Muscle layer of duodenum (tissue), 2 donors: ENCODE data around the gene RSAD2.
A peak's percentile ranks its signal among the peaks of the same experiment; 100 is the strongest.

Experiments used
- H3K27ac ChIP-seq: one replicate; pipeline ENCODE4 v1.7.0; 2013; ENCODE audit warnings: mild to moderate bottlenecking, low read length
- H3K27me3 ChIP-seq: one replicate; pipeline ENCODE4 v1.7.0; 2013; ENCODE audit warnings: low read depth, mild to moderate bottlenecking, control low read depth, low read length
- H3K36me3 ChIP-seq, 2 donors: one replicate each; pipeline ENCODE4 v1.7.0; 2013; ENCODE audit warnings: low read length in 2 of 2, control low read depth in 1 of 2, mild to moderate bottlenecking in 1 of 2; ENCODE audit not compliant: insufficient read depth in 2 of 2, control insufficient read depth in 1 of 2
- H3K4me1 ChIP-seq, 2 donors: one replicate each; pipeline ENCODE4 v1.7.0; 2013; ENCODE audit warnings: low read length in 2 of 2, mild to moderate bottlenecking in 2 of 2, control low read depth in 1 of 2, moderate library complexity in 1 of 2; ENCODE audit not compliant: insufficient read depth in 2 of 2, control insufficient read depth in 1 of 2
- H3K4me3 ChIP-seq, 2 donors: one replicate each; pipeline ENCODE4 v1.7.0; 2013; ENCODE audit warnings: low read length in 2 of 2, low read depth in 1 of 2, mild to moderate bottlenecking in 1 of 2
- H3K9me3 ChIP-seq, 2 donors: one replicate each; pipeline ENCODE4 v1.7.0; 2013; ENCODE audit warnings: low read length in 2 of 2, control low read depth in 1 of 2, mild to moderate bottlenecking in 1 of 2; ENCODE audit not compliant: control insufficient read depth in 1 of 2
- donor health status: healthy.

Gene RSAD2

DNA sequence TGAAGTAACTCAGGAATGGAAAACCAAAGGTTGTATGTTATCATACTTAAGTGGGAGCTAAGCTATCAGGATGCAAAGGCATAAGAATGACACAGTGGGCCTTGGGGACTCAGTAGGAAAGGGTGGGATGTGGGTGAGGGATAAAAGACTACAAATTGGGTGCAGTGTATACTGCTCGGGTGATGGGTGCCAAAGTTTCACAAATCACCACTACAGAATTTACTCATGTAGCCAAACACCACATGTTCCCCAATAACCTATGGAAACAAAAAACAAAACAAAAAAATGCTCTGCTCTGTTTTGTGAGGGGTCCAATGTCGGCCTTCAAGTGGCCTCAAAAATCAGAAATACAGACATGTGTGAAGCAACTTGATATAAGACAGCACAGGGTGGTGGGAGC is 30.7 kb downstream of the RSAD2 start:
- Histone ChIP-seq H3K9me3 (no peaks in the 10 kb centered on the region), H3K36me3 (no peaks in the 10 kb centered on the region), H3K27ac (no peak overlapping the region), H3K4me3 (no peak overlapping the region), H3K4me1 (no peaks in the 10 kb centered on the region), H3K27me3 (no peaks in the 10 kb centered on the region)

DNA sequence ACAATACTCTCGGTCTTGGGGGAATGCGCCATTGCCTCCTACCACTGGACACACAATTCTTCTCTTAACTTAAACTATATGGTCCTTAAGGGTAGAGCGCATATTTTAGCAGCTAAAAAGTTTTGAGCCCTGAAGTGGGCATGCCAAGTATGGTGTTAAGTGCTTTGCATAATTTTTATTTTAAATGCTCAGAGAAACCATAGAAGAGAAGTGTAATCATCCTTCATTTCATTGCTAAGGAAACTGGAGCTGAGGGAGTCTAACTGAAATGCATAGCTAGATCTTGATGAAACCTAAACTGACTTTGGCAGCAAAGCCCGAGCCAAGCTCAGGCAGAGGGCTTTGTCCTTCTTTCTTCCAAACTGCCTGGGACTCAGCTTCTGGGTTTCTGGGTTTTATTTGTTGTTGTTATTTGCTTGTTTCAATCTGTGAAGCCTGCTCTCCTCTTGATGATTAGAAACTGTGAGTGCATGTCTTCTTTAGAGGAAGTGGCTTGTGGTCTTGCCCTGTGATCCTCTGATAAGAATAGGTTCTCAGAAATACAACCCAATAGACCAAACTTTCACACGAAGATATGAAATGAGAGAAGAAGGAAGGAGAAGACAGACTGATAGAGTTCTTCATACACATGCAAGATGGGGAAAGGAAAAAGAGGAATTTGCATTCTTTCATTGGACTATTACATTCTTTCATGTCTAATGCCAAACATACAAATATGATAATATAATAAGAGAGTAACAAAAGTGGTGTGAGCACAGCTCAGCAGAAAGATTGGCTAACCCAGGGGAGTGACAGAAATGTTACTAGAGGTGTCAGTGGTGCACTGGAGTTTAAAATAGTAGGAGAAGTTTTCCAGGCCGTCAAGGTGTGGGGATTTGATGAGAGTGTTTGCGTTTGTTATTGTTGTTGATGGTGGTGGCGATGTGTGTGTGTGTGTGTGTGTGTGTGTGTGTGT is 32.1 kb downstream of the RSAD2 start:
- H3K27ac ChIP-seq, result no peak overlapping the region
- no peaks in the 10 kb centered on the region for H3K9me3 ChIP-seq
- no peak overlapping the region for H3K4me3 ChIP-seq
- H3K27me3 ChIP-seq, result no peaks in the 10 kb centered on the region
- no peaks in the 10 kb centered on the region for H3K4me1 ChIP-seq
- no peaks in the 10 kb centered on the region for H3K36me3 ChIP-seq

DNA sequence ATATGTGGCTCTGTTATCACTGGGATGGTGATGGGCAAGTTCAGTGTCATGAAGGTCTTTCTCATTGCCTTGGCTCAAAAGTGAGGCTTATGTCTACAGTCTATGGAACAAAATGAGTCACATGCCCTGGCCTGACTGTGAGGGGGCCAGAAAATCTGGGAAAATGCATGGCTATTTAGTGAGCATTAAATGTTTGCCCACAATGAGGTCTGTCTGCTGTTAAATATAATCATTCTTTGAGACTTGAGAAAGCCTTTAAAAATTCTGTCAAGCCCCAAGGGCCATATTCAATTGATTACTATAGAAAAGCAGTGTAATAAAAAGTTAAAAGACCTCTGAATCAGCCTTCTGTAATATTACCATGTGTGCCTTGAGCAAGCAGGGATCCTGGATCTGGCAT is 34.1 kb downstream of the RSAD2 start:
- Histone ChIP-seq H3K27ac (no peak overlapping the region), H3K9me3 (no peaks in the 10 kb centered on the region), H3K4me1 (peaks cover 0 to under 1% of the 10 kb centered on the region in 2 donors), H3K27me3 (no peaks in the 10 kb centered on the region), H3K4me3 (no peak overlapping the region), H3K36me3 (no peaks in the 10 kb centered on the region)

DNA sequence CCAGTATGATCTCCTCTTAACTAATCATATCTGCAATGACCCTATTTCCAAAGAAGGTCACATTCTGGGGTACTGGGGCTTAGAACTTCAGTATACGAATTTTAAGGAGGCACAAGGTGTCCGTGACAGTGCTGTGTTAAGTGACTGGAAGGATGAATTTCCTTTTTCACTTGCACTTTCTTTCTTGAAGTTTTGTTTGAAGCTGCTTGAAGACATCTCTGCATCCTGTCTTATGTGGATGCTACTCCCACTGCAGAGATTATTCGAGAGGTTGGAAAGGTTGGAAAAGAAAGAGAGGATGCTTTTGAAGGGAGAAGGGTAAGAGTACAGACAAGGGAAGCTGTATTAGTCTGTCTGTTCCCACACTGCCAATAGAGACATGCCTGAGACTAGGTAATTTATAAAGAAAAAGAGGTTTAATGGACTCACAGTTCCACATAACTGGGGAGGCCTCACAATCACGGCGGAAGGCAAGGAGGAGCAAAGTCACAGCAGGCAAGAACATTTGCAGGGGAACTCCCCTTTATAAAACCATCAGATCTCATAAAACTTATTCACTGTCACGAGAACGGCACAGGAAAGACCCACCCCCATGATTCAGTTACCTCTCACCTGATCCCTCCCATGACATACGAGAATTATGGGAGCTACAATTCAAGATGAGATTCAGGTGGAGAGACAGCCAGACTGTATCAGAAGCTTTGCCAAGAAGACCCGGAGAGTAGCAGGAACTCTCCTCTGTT is 36.0 kb downstream of the RSAD2 start:
- H3K9me3 ChIP-seq, result no peaks in the 10 kb centered on the region
- no peaks in the 10 kb centered on the region for H3K36me3 ChIP-seq
- H3K27me3 ChIP-seq, result no peaks in the 10 kb centered on the region
- peaks cover 0 to 9% of the 10 kb centered on the region in 2 donors for H3K4me1 ChIP-seq
- H3K4me3 ChIP-seq, result no peak overlapping the region
- no peak overlapping the region for H3K27ac ChIP-seq

DNA sequence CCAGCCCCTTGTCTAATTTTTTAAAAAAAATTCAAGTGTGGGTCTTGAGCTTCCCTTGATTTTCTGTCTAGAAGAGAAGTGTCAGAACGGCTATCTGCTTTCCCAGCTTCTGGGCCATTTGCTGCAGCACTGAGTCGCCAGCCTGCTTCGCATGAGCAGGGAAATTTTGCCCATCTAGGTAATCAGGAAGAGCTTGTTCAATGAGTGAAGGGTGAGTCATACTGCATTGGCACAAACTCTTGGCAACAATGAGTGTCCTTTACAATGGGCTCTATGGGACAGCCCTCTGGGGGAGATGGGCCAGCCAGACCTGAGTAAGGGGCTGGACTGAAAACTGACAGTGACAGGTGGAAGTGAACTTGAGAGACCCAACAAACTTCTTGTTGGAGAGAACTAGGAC is 37.3 kb downstream of the RSAD2 start:
- Histone ChIP-seq H3K27ac (no peak overlapping the region), H3K4me1 (peaks cover 0 to 15% of the 10 kb centered on the region in 2 donors)

DNA sequence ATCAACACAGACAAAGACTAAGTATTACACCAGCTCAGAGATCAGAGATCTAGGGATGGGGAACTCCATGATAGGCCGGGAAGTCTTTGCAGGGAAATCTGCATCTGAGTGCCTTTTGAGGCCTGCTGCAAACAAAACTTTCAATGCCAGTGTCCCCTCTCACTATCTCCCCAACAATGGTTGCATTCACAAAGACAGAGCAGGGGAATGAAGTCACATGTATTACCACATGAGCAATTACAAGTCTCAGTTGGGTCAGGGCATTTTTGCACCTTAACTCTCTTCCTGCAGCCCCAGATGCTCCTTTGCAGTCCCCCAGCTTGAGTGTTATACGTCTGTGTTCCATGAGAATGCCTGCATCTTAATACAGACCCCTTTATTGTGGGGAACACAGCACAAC is 37.8 kb downstream of the RSAD2 start:
- Histone ChIP-seq H3K4me3 (no peak overlapping the region), H3K4me1 (peaks cover 0 to 15% of the 10 kb centered on the region in 2 donors), H3K27me3 (no peaks in the 10 kb centered on the region), H3K36me3 (no peaks in the 10 kb centered on the region), H3K27ac (no peak overlapping the region), H3K9me3 (no peaks in the 10 kb centered on the region)

More for the DNA sequence above, 37.3 kb downstream of the RSAD2 start:
- Histone ChIP-seq H3K36me3 (no peaks in the 10 kb centered on the region), H3K4me3 (no peak overlapping the region), H3K9me3 (no peaks in the 10 kb centered on the region), H3K27me3 (no peaks in the 10 kb centered on the region)

DNA sequence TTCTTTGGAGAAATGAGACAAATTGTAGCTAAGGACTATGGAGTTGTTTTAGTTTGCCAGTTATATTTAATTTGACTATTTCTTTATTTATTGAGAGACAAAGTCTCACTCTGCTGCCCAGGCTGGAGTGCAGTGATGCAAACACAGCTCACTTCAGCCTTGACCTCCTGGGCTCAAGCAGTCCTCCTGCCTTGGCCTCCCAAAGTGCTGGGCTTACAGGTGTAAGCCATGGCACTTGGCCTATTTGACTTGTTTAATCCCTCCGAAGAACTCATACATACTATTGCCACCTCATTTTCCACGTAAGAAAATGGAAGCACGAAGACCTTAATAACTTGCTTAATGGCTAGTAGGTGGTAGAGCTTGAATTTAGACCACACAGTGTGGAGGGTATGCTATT is 38.6 kb downstream of the RSAD2 start:
- H3K36me3 ChIP-seq, result no peaks in the 10 kb centered on the region
- no peaks in the 10 kb centered on the region for H3K9me3 ChIP-seq
- no peak overlapping the region for H3K4me3 ChIP-seq
- no peaks in the 10 kb centered on the region for H3K27me3 ChIP-seq
- H3K4me1 ChIP-seq, result peaks cover 0 to 15% of the 10 kb centered on the region in 2 donors
- no peak overlapping the region for H3K27ac ChIP-seq

DNA sequence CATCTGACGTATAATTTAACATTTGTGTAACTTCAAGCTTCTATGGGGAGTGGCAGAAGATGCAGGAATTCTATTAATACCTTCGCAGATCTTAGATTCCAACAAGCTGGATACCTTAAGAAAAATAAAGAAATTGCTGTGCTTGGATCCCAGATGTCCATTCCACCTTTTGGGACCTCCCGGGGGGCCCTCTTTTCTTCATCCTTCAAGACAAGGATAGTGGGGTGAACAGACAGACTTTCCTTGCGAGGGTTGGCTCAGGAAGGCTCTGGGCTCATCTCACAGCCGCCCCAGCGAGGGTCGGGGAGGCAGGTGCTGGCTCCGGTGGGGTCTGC is 39.1 kb downstream of the RSAD2 start:
- Histone ChIP-seq H3K4me3 (peak overlapping the region in 1 of 2 donors; percentile 45), H3K27ac (no peak overlapping the region), H3K9me3 (no peaks in the 10 kb centered on the region), H3K36me3 (no peaks in the 10 kb centered on the region), H3K4me1 (peaks cover 0 to 15% of the 10 kb centered on the region in 2 donors), H3K27me3 (no peaks in the 10 kb centered on the region)

DNA sequence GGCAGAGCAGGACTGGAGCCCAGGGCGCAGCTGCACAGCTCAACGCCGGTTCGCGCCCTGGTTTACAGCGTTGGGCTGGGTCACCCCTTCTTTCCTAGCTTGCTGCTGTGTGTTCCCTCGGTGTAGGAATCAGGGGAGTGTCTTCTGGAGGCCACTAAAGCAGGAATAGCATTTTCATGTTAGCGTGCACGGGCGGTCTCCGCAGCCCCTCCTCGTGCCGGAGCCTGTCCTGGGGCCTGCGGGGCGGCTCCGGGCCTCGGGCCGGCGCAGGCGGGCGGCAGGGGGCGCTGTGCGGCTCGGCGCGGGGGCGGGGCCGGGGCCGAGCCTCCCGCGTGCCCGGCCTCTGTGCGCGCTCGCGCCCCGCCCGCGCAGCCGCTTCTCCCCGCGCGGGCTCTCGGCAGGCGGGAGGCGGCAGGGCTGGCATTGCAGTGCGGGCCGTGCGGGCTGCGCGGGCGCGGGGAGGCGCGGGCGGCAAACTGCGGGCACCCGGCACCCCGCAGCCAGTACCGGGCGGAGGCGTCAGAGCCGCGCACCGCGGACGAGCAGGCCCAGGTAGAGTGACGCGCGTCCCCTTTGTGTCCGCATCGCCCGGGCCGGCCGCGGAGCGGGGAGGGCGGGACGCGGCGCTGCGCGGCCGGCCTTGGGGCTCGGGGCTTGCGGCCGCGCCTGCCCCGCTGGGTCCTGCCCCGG is 39.6 kb downstream of the RSAD2 start, which contains the start of gene RNF144A:
TSS of gene RNF144A (plus strand) at position 342 of the 690 bp plus-strand sequence. CDS start 79,515 bp downstream, outside the sequence.
- no peak within 1 kb of the TSS for H3K27ac ChIP-seq
- H3K27me3 ChIP-seq, result no peaks in the 10 kb centered on the region
- peak within 1 kb of the TSS; percentile 37 to 75 for H3K4me3 ChIP-seq
- H3K4me1 ChIP-seq, result peaks cover 0 to 15% of the 10 kb centered on the region in 2 donors
- no peaks in the 10 kb centered on the region for H3K36me3 ChIP-seq
- no peaks in the 10 kb centered on the region for H3K9me3 ChIP-seq

DNA sequence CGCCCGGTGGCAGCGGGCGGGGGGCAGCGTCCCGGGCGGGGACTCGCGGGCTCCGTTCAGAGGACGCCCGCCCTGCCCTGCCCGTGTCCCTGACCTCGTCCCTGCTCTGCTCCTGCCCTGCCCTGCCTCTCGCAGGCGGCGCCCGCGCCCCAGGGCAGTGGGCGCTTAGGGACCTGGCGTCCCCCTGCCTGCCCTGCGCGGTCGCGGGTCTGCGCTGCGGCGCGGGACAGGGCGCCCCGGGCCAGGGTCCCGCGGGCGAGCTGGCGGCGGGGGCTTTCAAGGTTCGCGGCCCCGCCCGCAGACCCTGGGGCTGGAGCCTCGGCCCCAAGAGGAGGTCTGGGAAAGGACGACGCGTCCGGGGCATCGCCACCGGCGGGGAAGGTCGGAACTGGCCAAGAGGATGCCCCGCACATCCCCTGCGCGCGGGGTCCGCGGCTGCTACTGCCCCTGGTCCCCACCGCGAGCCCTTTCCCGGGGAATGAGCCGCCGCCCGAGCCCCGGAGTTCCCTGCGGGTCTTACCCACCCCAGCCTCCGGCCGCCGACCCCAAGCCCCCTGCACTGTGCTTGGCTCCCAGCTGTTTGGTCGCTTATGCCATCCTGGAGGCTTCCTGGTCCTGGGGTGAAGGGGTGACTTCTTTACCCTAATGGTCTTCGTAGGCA is 40.3 kb downstream of the RSAD2 start:
- Histone ChIP-seq H3K9me3 (no peaks in the 10 kb centered on the region), H3K27ac (no peak overlapping the region), H3K4me3 (peak overlapping the region; percentile 37 to 75), H3K36me3 (no peaks in the 10 kb centered on the region), H3K27me3 (no peaks in the 10 kb centered on the region), H3K4me1 (peaks cover 0 to 15% of the 10 kb centered on the region in 2 donors)
